A673 (cell line): ENCODE measurements around the gene PACRG.

ENCODE experiments used
- CTCF ChIP-seq: fragments of 300-800, 200-600 bp; sonication (generic); conservative IDR thresholded peaks from 2 replicates; pipeline ENCODE4 v1.5.1; 2017; ENCODE audit warnings: low read depth, mild to moderate bottlenecking, antibody characterized with exemption, low read length, moderate library complexity, mixed read lengths
- EZH2 ChIP-seq: fragments of 200-600 bp; sonication (generic); IDR thresholded peaks from 2 replicates; pipeline ENCODE4 v1.6.1; 2017; ENCODE audit warnings: borderline replicate concordance, low read depth, mild to moderate bottlenecking, mixed read lengths, antibody characterized with exemption, low read length; ENCODE audit not compliant: poor library complexity, severe bottlenecking

DNA sequence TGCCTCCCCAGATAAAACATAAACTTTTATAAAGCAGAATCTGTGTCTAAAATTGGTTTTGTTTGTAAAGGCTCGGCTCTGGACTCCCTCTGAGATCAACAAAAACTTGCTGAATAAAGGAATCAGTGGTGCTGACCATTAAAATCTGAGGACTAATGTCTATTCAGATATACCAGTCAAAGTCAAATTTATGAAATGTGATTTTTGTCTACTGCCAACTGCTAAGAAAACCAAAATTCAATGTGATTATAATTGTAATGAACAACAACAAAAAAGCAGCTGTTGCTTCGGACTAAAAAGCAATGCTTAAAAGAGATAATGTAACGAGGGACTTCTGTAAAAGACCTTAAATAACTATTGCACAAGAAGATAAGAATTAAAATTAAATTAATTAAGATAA, 26.8 kb upstream of the PACRG start:
- TF ChIP-seq CTCF (no peak), EZH2 (no peak)
